ENCODE measurements around the gene FTCD.

Gene FTCD

GRCh38 chr21:46137908-46138307 is 17.5 kb downstream of the FTCD start:
- DNase-seq: no peak
- H3K27ac ChIP-seq (ENCODE audit: insufficient read depth, low read length, poor library complexity, severe bottlenecking): no peak overlapping the region
- no peaks in the 10 kb centered on the region for H3K4me1 ChIP-seq (ENCODE audit: control insufficient read depth, insufficient read depth, low read length, poor library complexity, severe bottlenecking)
- H3K4me3 ChIP-seq (ENCODE audit: insufficient read depth, low read depth, low read length, poor library complexity, severe bottlenecking): no peak overlapping the region
- no peaks in the 10 kb centered on the region for H3K27me3 ChIP-seq (replicated peaks; ENCODE audit: control insufficient read depth, insufficient read depth, low read length, poor library complexity, severe bottlenecking)
- H3K9me3 ChIP-seq (ENCODE audit: control insufficient read depth, low read length): no peaks in the 10 kb centered on the region
- H3K36me3 ChIP-seq (ENCODE audit: control insufficient read depth, insufficient read depth, low read length): no peaks in the 10 kb centered on the region

GRCh38 chr21:46136739-46137349 is 18.5 kb downstream of the FTCD start:
- Histone ChIP-seq H3K36me3 (ENCODE audit: control insufficient read depth, insufficient read depth, low read length) (no peaks in the 10 kb centered on the region), H3K27me3 (replicated peaks; ENCODE audit: control insufficient read depth, insufficient read depth, low read length, poor library complexity, severe bottlenecking) (no peaks in the 10 kb centered on the region), H3K9me3 (ENCODE audit: control insufficient read depth, low read length) (no peaks in the 10 kb centered on the region), H3K4me3 (ENCODE audit: insufficient read depth, low read depth, low read length, poor library complexity, severe bottlenecking) (no peak overlapping the region), H3K27ac (ENCODE audit: insufficient read depth, low read length, poor library complexity, severe bottlenecking) (no peak overlapping the region), H3K4me1 (ENCODE audit: control insufficient read depth, insufficient read depth, low read length, poor library complexity, severe bottlenecking) (no peaks in the 10 kb centered on the region)
- no peak for DNase-seq

GRCh38 chr21:46135782-46136395 is 19.5 kb downstream of the FTCD start:
- DNase-seq: no peak
- H3K36me3 ChIP-seq (ENCODE audit: control insufficient read depth, insufficient read depth, low read length): no peaks in the 10 kb centered on the region
- no peaks in the 10 kb centered on the region for H3K27me3 ChIP-seq (replicated peaks; ENCODE audit: control insufficient read depth, insufficient read depth, low read length, poor library complexity, severe bottlenecking)
- H3K27ac ChIP-seq (ENCODE audit: insufficient read depth, low read length, poor library complexity, severe bottlenecking): no peak overlapping the region
- H3K4me3 ChIP-seq (ENCODE audit: insufficient read depth, low read depth, low read length, poor library complexity, severe bottlenecking): no peak overlapping the region
- no peaks in the 10 kb centered on the region for H3K9me3 ChIP-seq (ENCODE audit: control insufficient read depth, low read length)
- no peaks in the 10 kb centered on the region for H3K4me1 ChIP-seq (ENCODE audit: control insufficient read depth, insufficient read depth, low read length, poor library complexity, severe bottlenecking)

GRCh38 chr21:46131838-46132651 is 23.3 kb downstream of the FTCD start:
- no peak for DNase-seq
- Histone ChIP-seq H3K36me3 (ENCODE audit: control insufficient read depth, insufficient read depth, low read length) (no peaks in the 10 kb centered on the region), H3K27ac (ENCODE audit: insufficient read depth, low read length, poor library complexity, severe bottlenecking) (no peak overlapping the region), H3K9me3 (ENCODE audit: control insufficient read depth, low read length) (no peaks in the 10 kb centered on the region), H3K4me1 (ENCODE audit: control insufficient read depth, insufficient read depth, low read length, poor library complexity, severe bottlenecking) (no peaks in the 10 kb centered on the region), H3K4me3 (ENCODE audit: insufficient read depth, low read depth, low read length, poor library complexity, severe bottlenecking) (no peak overlapping the region), H3K27me3 (replicated peaks; ENCODE audit: control insufficient read depth, insufficient read depth, low read length, poor library complexity, severe bottlenecking) (no peaks in the 10 kb centered on the region)

DNA sequence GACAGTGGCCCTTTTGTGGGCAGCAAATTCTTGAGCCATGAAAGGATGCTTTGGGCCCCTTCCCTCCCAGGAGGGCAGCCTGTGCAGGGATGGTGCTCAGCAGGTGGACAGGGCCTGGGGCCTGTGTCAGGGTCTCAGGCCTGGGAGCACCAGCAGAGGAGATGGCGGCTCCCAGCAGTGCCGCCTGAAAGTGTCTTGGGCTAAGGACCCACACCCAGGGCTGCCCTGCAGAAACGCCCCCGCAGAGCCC is 23.9 kb downstream of the FTCD start:
- no peaks in the 10 kb centered on the region for H3K9me3 ChIP-seq (ENCODE audit: control insufficient read depth, low read length)
- H3K36me3 ChIP-seq (ENCODE audit: control insufficient read depth, insufficient read depth, low read length): no peaks in the 10 kb centered on the region
- no peak overlapping the region for H3K4me3 ChIP-seq (ENCODE audit: insufficient read depth, low read depth, low read length, poor library complexity, severe bottlenecking)
- no peak overlapping the region for H3K27ac ChIP-seq (ENCODE audit: insufficient read depth, low read length, poor library complexity, severe bottlenecking)
- no peaks in the 10 kb centered on the region for H3K27me3 ChIP-seq (replicated peaks; ENCODE audit: control insufficient read depth, insufficient read depth, low read length, poor library complexity, severe bottlenecking)
- H3K4me1 ChIP-seq (ENCODE audit: control insufficient read depth, insufficient read depth, low read length, poor library complexity, severe bottlenecking): no peaks in the 10 kb centered on the region
- DNase-seq: no peak

GRCh38 chr21:46130831-46131587 is 24.4 kb downstream of the FTCD start:
- Histone ChIP-seq H3K27me3 (replicated peaks; ENCODE audit: control insufficient read depth, insufficient read depth, low read length, poor library complexity, severe bottlenecking) (no peaks in the 10 kb centered on the region), H3K9me3 (ENCODE audit: control insufficient read depth, low read length) (no peaks in the 10 kb centered on the region), H3K4me3 (ENCODE audit: insufficient read depth, low read depth, low read length, poor library complexity, severe bottlenecking) (no peak overlapping the region), H3K36me3 (ENCODE audit: control insufficient read depth, insufficient read depth, low read length) (no peaks in the 10 kb centered on the region), H3K4me1 (ENCODE audit: control insufficient read depth, insufficient read depth, low read length, poor library complexity, severe bottlenecking) (no peaks in the 10 kb centered on the region), H3K27ac (ENCODE audit: insufficient read depth, low read length, poor library complexity, severe bottlenecking) (no peak overlapping the region)
- no peak for DNase-seq

DNA sequence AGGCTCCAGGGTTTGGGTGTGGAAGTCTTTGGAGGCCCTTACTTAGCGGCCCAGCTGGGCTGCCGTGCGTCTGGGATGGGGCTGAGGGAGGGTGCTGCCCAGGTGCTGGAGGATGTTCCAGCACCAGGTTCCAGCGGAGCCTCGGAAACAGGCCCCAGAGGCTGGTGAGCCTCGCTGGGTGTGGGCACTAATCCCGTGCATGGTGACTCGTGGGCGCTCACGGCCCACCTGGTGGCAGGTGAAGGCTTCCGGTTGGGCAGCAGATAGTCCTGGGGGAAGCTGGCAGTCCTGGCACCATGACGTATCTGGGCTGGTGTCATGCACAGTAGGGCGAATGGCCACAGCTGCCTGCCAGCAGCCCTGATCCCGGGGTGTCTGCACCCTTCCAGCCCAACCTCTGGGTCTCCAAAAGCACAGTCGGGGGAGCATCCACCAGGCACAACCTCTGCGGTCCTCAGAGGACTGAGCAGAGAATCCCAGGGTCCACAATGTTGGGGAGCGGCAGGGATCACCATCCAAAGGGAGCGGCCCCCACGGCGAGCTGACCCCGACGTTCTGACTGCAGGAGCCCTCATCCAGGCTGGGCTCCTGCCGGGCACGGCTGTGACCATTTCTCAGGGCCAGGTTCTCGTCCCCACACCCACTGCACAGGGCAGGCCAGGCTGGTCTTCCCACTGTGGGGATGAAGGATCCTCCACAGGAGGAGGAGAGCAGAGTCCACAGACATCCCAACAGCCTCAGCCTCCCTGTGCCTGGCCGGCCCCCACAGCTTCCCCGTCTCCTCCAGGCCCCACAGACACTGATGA is 25.3 kb downstream of the FTCD start:
- no peaks in the 10 kb centered on the region for H3K27me3 ChIP-seq (replicated peaks; ENCODE audit: control insufficient read depth, insufficient read depth, low read length, poor library complexity, severe bottlenecking)
- H3K27ac ChIP-seq (ENCODE audit: insufficient read depth, low read length, poor library complexity, severe bottlenecking): no peak overlapping the region
- H3K9me3 ChIP-seq (ENCODE audit: control insufficient read depth, low read length): no peaks in the 10 kb centered on the region
- H3K4me3 ChIP-seq (ENCODE audit: insufficient read depth, low read depth, low read length, poor library complexity, severe bottlenecking): no peak overlapping the region
- no peaks in the 10 kb centered on the region for H3K36me3 ChIP-seq (ENCODE audit: control insufficient read depth, insufficient read depth, low read length)
- no peak for DNase-seq
- no peaks in the 10 kb centered on the region for H3K4me1 ChIP-seq (ENCODE audit: control insufficient read depth, insufficient read depth, low read length, poor library complexity, severe bottlenecking)

GRCh38 chr21:46128933-46129571 is 26.3 kb downstream of the FTCD start:
- Histone ChIP-seq H3K36me3 (ENCODE audit: control insufficient read depth, insufficient read depth, low read length) (no peaks in the 10 kb centered on the region), H3K4me3 (ENCODE audit: insufficient read depth, low read depth, low read length, poor library complexity, severe bottlenecking) (no peak overlapping the region), H3K27ac (ENCODE audit: insufficient read depth, low read length, poor library complexity, severe bottlenecking) (no peak overlapping the region), H3K9me3 (ENCODE audit: control insufficient read depth, low read length) (no peaks in the 10 kb centered on the region), H3K27me3 (replicated peaks; ENCODE audit: control insufficient read depth, insufficient read depth, low read length, poor library complexity, severe bottlenecking) (no peaks in the 10 kb centered on the region), H3K4me1 (ENCODE audit: control insufficient read depth, insufficient read depth, low read length, poor library complexity, severe bottlenecking) (no peaks in the 10 kb centered on the region)
- no peak for DNase-seq

DNA sequence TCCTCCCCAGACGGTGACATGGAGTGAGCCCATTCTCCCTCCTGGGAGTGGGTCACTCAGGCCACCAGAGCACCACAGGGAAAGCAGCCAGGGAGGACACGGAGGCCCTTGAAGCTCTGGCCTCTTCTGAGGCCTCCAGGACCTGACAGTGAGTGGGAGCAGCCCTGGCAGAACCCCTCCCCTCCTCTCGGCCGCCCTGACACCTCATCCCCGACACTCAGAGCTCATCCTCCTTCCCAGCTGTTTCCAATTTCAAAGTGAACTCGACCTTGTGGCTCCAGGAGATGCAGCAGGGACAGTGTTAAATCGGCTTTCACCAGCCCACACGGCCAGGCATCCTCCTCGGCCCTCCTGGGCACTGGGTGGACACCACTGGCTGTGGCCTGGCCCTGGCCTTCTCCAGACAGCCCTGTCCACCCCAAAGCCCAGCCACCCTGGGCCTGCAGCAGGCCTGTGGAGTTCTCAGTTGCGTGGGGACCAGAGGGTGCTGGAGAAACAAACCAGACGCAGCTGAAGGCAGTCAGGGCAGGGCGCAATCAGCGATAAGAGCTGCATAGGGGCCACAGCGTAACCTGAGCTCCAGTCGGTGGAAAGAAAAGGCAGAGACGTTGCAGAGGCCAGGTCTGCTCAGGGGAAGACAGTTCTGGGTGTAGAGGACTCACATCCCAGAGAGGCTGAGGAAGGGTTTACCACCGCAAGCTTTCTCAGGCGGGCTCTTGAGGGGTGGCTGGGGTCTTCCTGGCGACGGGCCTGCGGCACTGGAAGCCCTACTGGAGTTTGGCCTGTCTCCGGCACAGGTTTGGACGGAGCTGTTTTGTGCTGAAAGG is 27.1 kb downstream of the FTCD start:
- H3K36me3 ChIP-seq (ENCODE audit: control insufficient read depth, insufficient read depth, low read length): no peaks in the 10 kb centered on the region
- H3K27ac ChIP-seq (ENCODE audit: insufficient read depth, low read length, poor library complexity, severe bottlenecking): no peak overlapping the region
- H3K4me1 ChIP-seq (ENCODE audit: control insufficient read depth, insufficient read depth, low read length, poor library complexity, severe bottlenecking): no peaks in the 10 kb centered on the region
- DNase-seq: no peak
- H3K9me3 ChIP-seq (ENCODE audit: control insufficient read depth, low read length): no peaks in the 10 kb centered on the region
- H3K27me3 ChIP-seq (replicated peaks; ENCODE audit: control insufficient read depth, insufficient read depth, low read length, poor library complexity, severe bottlenecking): no peaks in the 10 kb centered on the region
- H3K4me3 ChIP-seq (ENCODE audit: insufficient read depth, low read depth, low read length, poor library complexity, severe bottlenecking): no peak overlapping the region
